ENCODE results near the gene LRP1B.

DNA sequence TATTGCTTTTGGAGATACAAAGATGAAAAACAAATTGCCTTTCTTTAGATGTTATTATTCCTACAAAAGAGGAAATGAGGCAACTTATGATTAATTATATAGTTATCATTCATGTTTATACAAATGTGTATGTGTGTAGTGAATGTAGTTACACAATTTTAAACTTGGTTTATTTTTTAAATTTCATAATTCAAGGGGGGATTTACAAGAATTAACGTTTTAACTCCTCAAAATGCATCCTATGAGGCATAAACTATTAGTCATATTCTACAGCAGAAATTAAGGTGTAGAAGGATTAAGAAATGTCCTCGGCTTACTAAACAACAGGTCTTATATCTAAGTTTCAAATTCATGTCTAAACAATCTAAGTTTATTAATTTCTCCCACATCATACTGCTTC lies 1545.8 kb downstream of the LRP1B start:
- TF ChIP-seq CREB5 (CRISPR knock-in tag; IDR thresholded peaks at IDR 0.05; ENCODE audit: low read depth) = no peak
- TF ChIP-seq ZNF565 (CRISPR knock-in tag; conservative IDR thresholded peaks at IDR 0.05; ENCODE audit: low read depth) = no peak

All from SK-N-SH treated with all-trans-retinoic acid at 6 μM for 48 hours (cell line).